GM19395 (cell line): ENCODE data around the gene DEPDC5.

Source experiments
- ATAC-seq: cut with Tn5 transposase; IDR thresholded peaks from one replicate; pipeline ENCODE4 v1.9.1; 2021; ENCODE audit warnings: mild to moderate bottlenecking, moderate library complexity; ENCODE audit not compliant: unreplicated experiment

The DEPDC5 gene

DNA sequence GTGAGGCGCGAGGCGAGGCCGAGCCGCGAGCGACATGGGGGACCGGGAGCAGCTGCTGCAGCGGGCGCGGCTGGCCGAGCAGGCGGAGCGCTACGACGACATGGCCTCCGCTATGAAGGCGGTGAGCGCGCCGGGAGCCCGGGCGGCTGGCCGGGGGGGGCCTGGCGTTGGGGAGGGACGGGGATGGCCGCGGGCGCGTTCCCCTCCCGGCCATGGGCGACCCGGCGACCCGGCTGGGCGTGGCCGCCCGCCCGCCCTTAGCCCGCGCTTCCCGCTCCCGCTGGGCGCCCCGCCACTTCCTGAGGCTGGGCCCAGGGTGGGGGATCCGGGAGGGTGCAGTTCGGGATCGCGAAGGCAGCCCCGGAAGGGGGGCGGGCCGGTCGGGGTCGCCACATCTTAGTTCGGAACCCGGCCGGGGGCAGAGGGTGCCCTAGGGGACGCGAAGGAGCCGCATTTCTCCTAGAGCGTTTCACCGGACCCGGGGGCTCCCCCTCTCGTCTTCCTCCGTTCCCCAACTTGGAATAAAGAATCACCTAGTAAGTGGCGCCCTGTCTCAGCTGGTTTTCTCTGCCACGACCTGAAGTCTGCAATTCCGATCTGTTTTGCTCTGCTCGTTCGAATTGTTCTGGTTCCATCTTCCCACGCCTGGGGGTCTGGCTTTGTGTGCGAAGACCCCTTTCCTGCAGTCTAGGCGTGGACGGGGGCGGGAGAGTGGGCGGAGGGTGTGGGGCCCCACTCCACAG, 191.1 kb downstream of the DEPDC5 start:
- ATAC-seq = peak; percentile 29

DNA sequence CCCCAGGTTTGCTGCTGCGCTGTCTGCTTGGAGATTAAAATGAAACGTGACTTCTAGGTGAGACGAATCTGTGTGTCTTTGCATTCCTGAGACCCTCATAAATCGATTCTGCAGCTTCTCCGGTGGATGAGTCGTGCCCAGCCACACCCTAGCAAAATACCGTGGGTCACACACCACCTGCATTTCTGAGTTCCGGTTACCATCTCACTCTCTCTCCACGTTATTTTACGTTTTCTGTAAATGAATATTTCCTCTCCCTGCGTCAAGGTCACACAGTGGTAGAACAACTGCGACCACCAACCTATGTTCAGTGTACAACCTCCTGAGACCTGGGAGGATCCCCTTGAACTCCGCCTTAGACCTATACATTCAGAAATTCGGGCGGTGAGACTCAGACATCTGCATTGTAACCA, 191.6 kb downstream of the DEPDC5 start:
- peak; percentile 6 for ATAC-seq

DNA sequence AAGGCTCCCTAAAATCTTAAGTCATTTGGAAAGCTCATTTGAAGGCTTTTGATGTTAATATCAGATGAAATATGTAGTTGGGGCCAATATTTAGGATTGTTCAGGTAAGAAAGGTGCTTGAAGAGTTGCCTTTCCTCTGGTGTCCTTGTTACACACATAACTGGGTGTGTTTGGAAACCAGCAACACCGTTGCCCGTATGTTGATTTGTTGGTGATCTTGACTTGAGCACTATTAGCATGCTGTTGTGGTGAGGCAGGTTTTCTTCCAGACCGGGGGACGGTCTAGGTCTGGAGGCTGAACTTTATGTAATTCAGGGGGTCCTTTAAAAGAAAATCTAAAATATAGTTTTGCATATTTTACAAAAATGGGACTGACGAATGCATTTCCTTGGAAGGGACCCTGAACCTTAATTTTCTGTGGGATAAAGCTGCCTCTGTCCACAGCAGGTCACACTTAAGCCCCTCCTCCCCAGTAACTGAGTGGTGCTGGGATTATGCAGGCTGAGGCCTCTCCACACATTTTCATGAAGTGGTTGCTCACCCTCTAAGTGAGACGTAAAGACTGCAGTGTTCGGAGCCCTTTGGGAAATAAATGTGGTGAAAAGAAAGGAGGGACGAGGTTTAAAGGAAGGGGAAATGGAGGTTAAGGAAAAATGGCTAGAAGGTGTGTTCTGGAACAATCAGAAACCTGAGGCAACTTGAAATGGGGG, 192.3 kb downstream of the DEPDC5 start:
- ATAC-seq = no peak

DNA sequence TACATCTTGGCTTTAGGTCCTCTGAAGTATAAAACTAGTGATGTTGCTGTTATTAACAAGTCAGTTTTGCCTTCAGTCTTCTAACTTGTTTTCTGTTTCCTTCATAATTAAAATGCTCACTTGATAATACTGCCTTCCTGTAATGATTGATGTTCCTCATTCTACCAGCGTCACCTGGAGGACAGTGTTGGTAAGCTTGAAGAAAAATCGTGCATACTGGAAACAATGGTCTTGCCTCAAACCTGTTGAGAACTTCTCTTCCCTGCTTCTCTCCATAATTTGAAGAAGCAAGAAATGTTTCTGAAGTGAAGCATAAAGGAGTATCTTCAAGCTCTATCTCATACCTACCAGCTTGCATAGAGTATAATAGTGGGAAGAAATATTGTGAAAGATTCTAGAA, 193.5 kb downstream of the DEPDC5 start:
- ATAC-seq = no peak

DNA sequence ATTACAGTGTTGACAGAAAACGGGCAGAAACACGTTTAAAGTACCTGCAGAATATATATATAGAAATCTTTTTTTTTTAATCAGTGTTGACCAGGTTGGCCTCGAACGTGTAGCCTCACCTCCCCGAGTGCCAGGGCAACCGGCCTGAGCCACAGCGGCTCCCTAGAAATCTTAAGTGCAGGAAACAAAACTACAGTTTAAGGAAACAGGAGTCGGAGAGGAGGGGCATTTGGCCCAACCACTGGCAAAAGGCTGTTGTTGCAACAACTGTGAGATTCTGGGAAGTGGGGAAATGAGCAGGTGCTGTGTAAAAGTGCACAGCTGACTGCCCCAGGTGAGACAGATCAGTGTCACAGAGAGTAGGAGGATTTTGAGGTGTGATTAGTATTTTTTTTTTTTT, 194.2 kb downstream of the DEPDC5 start:
- no peak for ATAC-seq

DNA sequence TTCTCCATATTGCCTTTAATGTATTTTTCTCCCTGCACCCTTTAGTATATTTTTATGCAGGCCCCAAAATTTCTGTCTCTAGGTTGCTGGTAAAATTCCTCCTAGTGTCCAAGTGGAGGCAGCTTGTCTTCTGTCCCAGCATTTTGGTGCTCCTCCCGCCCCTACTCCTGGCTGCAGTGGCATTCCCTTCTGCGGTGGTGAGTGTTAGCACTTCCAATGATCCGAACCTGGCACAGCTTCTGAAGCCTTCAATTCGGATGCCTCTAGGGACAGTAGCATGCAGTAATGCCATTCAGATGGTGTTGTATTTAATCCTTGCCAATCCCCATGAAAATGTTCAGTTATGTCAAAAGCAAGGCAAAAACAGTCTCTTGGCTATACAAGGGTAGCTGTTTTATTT, 196.4 kb downstream of the DEPDC5 start:
- ATAC-seq = no peak

DNA sequence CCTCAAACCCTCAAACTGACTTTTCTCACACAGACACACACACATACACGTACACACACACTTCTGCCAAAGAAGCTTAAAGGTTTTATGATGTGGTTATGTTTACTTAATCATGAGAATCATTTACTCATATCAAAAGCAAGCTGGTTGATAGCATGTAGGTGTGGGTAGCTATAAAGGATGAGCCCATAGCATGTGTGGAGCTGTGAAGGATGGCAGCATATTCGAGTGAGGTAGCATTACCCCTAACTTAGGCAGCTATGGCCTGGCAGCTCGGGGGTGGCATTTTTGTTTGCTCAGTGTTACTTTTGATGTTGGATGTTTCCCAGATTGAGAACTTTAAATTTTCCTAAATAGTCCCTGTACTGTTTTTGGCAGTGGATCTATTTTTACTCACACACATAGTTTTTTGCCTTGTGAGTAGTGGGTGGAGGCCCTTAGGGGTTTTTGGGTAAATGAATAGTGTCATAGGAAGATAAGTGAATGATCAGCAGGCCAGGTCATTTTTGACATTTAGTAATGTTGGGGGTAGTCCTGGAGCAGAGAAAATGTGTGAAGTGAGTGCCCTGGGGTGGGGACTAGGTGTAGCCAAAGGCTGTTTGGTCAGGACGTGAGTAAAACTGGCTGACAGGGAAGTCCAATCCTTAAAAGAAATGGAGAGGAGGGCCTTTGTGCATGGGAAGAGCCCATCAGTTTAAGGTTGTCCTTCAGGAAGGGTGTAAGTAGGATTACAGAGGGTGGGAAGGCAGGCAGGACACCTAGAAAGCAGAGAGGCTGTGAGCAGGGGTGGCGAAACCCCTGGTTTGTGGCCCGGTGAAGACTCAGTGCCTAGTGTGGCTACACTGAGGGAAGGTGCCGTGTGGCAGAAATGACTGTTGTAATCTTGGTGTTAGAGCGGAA, 197.6 kb downstream of the DEPDC5 start:
- no peak for ATAC-seq

DNA sequence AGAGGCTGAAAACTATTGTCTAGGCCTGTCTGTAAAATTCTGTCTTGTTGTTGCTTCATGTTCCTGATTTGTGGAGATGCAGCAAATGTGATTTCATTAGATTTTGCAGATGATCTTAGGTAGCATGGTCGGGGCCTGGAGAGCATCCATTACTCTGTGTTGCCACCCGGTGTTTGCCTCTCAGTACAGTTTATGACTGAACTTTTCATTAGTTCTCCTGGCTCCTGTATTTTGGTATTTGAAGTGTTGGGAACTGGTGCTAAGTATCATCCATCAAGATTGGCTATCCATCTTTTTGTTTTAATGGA, 198.2 kb downstream of the DEPDC5 start:
- ATAC-seq = no peak

DNA sequence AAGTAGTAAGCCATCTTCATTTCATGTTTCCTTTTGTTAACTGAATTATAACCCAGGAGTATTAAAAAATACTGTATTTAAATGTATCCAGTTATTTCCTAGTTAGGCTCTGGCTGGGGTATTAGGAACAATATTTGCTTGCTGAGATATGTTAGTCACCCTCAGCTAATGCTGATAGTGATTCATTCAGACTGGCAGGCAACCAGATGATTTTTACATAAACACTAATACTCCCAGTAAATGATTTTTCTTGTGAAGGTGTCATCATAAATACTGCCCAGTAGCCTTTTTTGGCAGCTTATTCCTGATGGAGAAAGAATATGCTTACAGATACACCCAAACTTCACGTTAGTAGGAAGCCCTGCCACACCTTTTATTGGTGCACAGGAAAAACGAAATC, 198.7 kb downstream of the DEPDC5 start:
- no peak for ATAC-seq

DNA sequence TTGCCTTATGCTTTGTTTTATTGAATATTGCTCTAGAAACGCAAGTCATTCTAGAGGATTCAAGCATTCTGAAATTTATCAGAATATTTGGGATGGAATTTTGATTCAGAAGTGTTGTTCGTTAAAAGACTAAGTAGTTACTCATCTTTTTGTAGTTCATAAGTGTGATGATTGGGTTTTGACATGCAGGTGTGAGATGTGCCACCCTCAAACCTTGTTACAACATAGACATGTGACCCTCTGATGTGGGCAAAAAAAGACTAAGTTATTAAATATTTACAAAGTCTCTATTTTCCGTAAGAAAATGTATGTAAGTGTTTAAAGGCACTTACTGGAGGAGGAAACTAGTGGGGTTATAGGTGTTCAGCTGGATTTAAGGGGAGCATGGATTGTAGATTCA, 199.4 kb downstream of the DEPDC5 start:
- no peak for ATAC-seq

DNA sequence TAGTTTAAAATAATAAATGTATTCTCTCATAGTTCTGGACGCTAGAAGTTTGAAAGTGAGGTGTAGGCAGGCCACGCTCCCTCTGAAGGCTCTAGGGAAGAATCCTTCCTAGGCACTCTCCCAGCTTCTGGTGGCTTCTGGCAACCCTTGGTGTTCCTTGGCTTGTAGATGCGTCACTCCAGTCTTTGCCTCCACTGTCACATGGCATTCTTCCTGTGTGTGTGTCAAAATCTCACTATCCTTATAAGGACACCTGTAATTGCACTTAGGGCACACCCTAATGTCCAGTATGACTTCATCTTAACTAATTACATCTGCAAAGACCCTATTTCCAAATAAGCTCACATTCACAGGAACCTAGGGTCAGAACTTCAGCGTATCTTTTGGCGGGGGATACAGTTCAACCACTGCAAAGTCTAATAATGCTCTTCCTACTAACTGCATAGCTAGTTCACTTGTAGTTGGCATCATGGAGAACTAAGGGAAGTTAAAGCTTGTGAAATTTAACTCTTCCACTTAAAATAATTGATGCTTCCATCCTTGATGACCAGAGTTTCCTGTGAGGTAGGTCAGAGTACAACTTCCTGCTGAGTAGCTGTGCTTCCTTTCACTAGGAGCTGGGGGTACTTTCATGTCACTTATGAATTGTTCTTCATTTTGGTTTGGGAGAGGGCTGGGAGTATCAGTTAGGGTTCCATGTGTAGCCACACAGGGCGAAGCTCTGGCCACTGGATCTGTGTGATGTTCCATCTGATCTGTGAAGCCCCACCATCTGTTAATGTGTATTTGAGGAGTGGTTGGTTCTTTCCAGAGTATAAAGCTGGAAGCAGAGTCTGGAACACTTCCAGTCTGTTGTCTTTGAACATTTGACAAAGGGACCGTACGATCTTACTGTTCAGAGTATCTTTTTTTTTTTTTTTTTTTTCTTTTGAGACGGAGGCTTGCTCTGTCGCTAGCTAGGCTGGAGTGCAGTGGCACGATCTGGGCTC, 201.0 kb downstream of the DEPDC5 start:
- ATAC-seq = no peak

DNA sequence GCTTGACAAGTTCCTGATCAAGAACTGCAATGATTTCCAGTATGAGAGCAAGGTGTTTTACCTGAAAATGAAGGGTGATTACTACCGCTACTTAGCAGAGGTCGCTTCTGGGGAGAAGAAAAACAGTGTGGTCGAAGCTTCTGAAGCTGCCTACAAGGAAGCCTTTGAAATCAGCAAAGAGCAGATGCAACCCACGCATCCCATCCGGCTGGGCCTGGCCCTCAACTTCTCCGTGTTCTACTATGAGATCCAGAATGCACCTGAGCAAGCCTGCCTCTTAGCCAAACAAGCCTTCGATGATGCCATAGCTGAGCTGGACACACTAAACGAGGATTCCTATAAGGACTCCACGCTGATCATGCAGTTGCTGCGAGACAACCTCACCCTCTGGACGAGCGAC, 202.5 kb downstream of the DEPDC5 start:
- ATAC-seq = no peak
